Measurements from ENCODE around the gene SCARF2. TPM values are rescaled to one million over a fixed set of nuclear protein-coding genes. Genes with fewer than 3 reads are reported as not detected.
A peak's percentile ranks its signal among the peaks of the same experiment; 100 is the strongest.
"Not testable (repeated sequence)": the region's sequence is repeated elsewhere in the genome, so short reads cannot be mapped to it uniquely, and the experiment has no call there.

The SCARF2 gene
- total RNA-seq, 3 donors from 2014 or later (not counting 1 experiment from before 2014, with no cell fraction given), result 1.8 to 3.5 (median 2.9) TPM

DNA sequence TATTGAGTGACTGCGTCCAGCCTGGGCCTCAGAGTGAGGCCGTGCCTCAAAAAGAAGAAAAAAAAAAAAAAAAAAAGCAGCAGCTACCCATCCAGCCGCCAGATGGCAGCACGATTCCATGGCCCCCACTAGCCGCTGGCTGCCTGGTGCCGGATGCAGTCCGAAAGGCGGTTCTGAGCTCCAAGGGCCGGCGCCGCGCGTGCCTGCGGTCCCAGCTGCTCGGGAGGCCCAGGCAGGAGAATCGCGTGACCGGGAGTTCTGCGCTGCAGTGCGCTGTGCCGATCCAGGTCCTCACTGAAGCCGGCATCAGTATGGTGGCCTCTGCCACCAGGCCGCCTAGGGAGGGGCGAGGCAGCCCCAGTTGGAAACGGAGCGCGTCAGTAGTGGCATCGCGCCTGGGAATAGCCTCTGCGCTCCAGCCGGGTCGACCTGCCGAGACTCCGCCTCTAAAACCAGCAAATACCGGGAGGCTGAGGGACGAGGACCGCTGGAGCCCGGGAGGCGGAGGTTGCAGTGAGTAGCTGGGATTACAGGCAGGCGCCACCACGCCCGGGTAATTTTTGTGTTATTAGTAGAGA is 19.3 kb downstream of the SCARF2 start:
- H3K9me3 ChIP-seq (ENCODE audit: control insufficient read depth, insufficient read depth, low read length), result no peaks in the 10 kb centered on the region
- Mint-ChIP-seq H3K36me3 (no peaks in the 10 kb centered on the region), H3K9me3 (no peaks in the 10 kb centered on the region), H3K27ac (no peak overlapping the region), H3K4me1 (no peaks in the 10 kb centered on the region), H3K27me3 (ENCODE audit: low read depth in 2 of 2) (no peaks in the 10 kb centered on the region), H3K4me3 (peak overlapping the region; percentile 45)
- H3K36me3 ChIP-seq (ENCODE audit: control insufficient read depth, insufficient read depth, low read length), result no peaks in the 10 kb centered on the region
- peaks cover 8% of the 10 kb centered on the region for H3K4me1 ChIP-seq (ENCODE audit: control insufficient read depth, insufficient read depth, low read length)
- H3K27ac ChIP-seq (ENCODE audit: low read length), result no peak overlapping the region
- peak; percentile 83 to 91 (median 90) for ATAC-seq
- H3K27me3 ChIP-seq (ENCODE audit: control insufficient read depth, insufficient read depth, low read length), result no peaks in the 10 kb centered on the region
- intact Hi-C loops (cut with micrococcal nuclease), result loop anchor here (1.0 to 5.0 kb wide), 4 partner anchors 38 to 324 kb away; no protein-coding TSS in a partner anchor
- WGBS (ENCODE audit: insufficient coverage), result 24% methylated on average over 41 of the region's 42 CpGs
- peak; percentile 74 to 90 for DNase-seq
- peak overlapping the region; percentile 23 for H3K4me3 ChIP-seq (ENCODE audit: low read length)
- TF ChIP-seq, protein P1, sequence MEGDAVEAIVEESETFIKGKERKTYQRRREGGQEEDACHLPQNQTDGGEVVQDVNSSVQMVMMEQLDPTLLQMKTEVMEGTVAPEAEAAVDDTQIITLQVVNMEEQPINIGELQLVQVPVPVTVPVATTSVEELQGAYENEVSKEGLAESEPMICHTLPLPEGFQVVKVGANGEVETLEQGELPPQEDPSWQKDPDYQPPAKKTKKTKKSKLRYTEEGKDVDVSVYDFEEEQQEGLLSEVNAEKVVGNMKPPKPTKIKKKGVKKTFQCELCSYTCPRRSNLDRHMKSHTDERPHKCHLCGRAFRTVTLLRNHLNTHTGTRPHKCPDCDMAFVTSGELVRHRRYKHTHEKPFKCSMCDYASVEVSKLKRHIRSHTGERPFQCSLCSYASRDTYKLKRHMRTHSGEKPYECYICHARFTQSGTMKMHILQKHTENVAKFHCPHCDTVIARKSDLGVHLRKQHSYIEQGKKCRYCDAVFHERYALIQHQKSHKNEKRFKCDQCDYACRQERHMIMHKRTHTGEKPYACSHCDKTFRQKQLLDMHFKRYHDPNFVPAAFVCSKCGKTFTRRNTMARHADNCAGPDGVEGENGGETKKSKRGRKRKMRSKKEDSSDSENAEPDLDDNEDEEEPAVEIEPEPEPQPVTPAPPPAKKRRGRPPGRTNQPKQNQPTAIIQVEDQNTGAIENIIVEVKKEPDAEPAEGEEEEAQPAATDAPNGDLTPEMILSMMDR (IDR thresholded peaks at IDR 0.05), result peak; percentile 78

DNA sequence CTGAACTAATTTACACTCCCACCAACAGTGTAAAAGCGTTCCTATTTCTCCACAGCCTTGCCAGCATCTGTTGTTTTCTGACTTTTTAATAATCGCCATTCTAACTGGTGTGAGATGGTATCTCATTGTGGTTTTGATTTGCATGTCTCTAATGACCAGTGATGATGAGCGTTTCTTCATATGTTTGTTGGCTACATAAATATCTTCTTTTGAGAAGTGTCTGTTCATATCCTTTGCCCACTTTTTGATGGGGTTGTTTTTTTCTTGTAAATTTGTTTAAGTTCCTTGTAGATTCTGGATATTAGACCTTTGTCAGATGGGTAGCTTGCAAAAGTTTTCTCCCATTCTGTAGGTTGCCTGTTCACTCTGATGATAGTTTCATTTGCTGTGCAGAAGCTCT is 21.9 kb downstream of the SCARF2 start:
- not testable (repeated sequence) for H3K4me3 Mint-ChIP-seq; H3K27me3 Mint-ChIP-seq (ENCODE audit: low read depth in 2 of 2); H3K27me3 ChIP-seq (ENCODE audit: control insufficient read depth, insufficient read depth, low read length); ATAC-seq; H3K4me1 Mint-ChIP-seq; H3K4me3 ChIP-seq (ENCODE audit: low read length); H3K36me3 Mint-ChIP-seq; H3K9me3 Mint-ChIP-seq; H3K27ac Mint-ChIP-seq; H3K9me3 ChIP-seq (ENCODE audit: control insufficient read depth, insufficient read depth, low read length); H3K4me1 ChIP-seq (ENCODE audit: control insufficient read depth, insufficient read depth, low read length); H3K27ac ChIP-seq (ENCODE audit: low read length); H3K36me3 ChIP-seq (ENCODE audit: control insufficient read depth, insufficient read depth, low read length); DNase-seq
- WGBS (ENCODE audit: insufficient coverage), result 76% methylated on average over 2 of the region's 3 CpGs
- intact Hi-C loops (cut with micrococcal nuclease), result loop anchor here (5.0 kb wide), 1 partner anchor 327 kb away; no protein-coding TSS in a partner anchor

DNA sequence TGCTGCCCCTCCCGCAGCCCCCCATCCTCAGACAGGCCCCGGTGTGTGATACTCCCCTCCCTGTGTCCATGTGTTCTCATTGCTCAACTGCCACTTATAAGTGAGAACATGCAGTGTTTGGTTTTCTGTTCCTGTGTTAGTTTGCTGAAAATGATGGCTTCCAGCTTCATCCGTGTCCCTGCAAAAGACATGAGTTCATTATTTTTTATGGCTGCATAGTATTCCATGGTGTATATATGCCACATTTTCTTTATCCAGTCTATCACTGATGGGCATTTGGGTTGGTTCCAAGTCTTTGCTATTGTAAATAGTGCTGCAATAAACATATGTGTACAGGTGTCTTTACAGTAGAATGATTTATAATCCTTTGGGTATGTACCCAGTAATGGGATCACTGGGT is 22.4 kb downstream of the SCARF2 start:
- not testable (repeated sequence) for H3K9me3 ChIP-seq (ENCODE audit: control insufficient read depth, insufficient read depth, low read length); H3K27me3 Mint-ChIP-seq (ENCODE audit: low read depth in 2 of 2); H3K27ac ChIP-seq (ENCODE audit: low read length); H3K27ac Mint-ChIP-seq; H3K4me1 Mint-ChIP-seq; H3K4me1 ChIP-seq (ENCODE audit: control insufficient read depth, insufficient read depth, low read length); H3K4me3 ChIP-seq (ENCODE audit: low read length); H3K27me3 ChIP-seq (ENCODE audit: control insufficient read depth, insufficient read depth, low read length); H3K36me3 Mint-ChIP-seq; H3K36me3 ChIP-seq (ENCODE audit: control insufficient read depth, insufficient read depth, low read length); DNase-seq; ATAC-seq; H3K4me3 Mint-ChIP-seq; H3K9me3 Mint-ChIP-seq
- intact Hi-C loops (cut with micrococcal nuclease), result loop anchor here (5.0 kb wide), 1 partner anchor 327 kb away; no protein-coding TSS in a partner anchor
- WGBS (ENCODE audit: insufficient coverage), result 97% methylated on average over 3 of the region's 3 CpGs

DNA sequence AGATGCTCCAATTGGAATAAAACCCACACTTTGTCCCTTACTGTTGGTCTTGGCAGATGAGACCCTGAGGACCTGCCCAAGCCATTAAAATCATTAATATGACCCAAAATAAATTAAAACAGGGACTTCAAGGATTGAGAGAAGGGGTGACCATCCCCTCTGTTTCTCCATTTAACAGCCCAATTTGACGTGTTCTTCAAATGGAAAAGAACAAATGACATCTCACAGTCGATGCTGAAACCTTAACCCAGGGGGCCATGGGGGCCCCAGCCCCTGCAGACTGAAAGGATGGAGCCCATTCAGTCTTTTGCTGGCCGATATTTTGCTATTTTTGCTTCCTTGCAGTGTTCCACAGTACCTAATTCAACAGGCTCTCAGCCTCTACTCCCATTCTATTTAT is 23.2 kb downstream of the SCARF2 start:
- ATAC-seq (no peak), DNase-seq (no peak)
- Histone ChIP-seq H3K27me3 (ENCODE audit: control insufficient read depth, insufficient read depth, low read length) (no peaks in the 10 kb centered on the region), H3K27ac (ENCODE audit: low read length) (no peak overlapping the region), H3K36me3 (ENCODE audit: control insufficient read depth, insufficient read depth, low read length) (no peaks in the 10 kb centered on the region), H3K4me1 (ENCODE audit: control insufficient read depth, insufficient read depth, low read length) (peaks cover 8% of the 10 kb centered on the region), H3K9me3 (ENCODE audit: control insufficient read depth, insufficient read depth, low read length) (no peaks in the 10 kb centered on the region), H3K4me3 (ENCODE audit: low read length) (no peak overlapping the region)
- H3K27ac Mint-ChIP-seq, result no peak overlapping the region
- H3K36me3 Mint-ChIP-seq, result no peaks in the 10 kb centered on the region
- H3K9me3 Mint-ChIP-seq, result no peaks in the 10 kb centered on the region
- TF ChIP-seq, protein P1 (IDR thresholded peaks at IDR 0.05), result no peak
- H3K4me1 Mint-ChIP-seq, result no peaks in the 10 kb centered on the region
- no peaks in the 10 kb centered on the region for H3K27me3 Mint-ChIP-seq (ENCODE audit: low read depth in 2 of 2)
- intact Hi-C loops (cut with micrococcal nuclease), result no loop called here
- no peak overlapping the region for H3K4me3 Mint-ChIP-seq
- 80% methylated on average over 3 of the region's 3 CpGs for WGBS (ENCODE audit: insufficient coverage)
